Natural killer cell (primary cell): ENCODE measurements around the gene KLHDC10. TPM values are rescaled to one million over a fixed set of nuclear protein-coding genes. Genes with fewer than 3 reads are reported as not detected.

Experiments
- ATAC-seq, 3 donors: fragments of 150-1000 bp in 2 of 3; fragments of 200-7000 bp in 1 of 3; cut with Tn5 transposase; 1 replicate in 1 of 3; 2 replicates in 2 of 3; pipeline ENCODE4 v1.10.0; 2021; ENCODE audit warnings: mild to moderate bottlenecking in 2 of 3, moderate library complexity in 2 of 3
- DNase-seq, 2 donors: peaks; one replicate each; pipeline versions ENCODE4 v3.0.0 to v3.0.0-alpha.2; 2013 to 2021; ENCODE audit warnings: mixed read lengths in 1 of 2
- H3K27ac ChIP-seq: one replicate; pipeline ENCODE4 v1.5.1; 2013; ENCODE audit warnings: mild to moderate bottlenecking, low read length
- H3K27me3 ChIP-seq: one replicate; pipeline ENCODE4 v1.6.1; 2013; ENCODE audit warnings: low read length; ENCODE audit not compliant: control insufficient read depth, insufficient read depth
- H3K36me3 ChIP-seq: one replicate; pipeline ENCODE4 v1.6.1; 2013; ENCODE audit warnings: low read length; ENCODE audit not compliant: control insufficient read depth, insufficient read depth
- H3K4me1 ChIP-seq: one replicate; pipeline ENCODE4 v1.6.1; 2013; ENCODE audit warnings: low read length; ENCODE audit not compliant: control insufficient read depth, insufficient read depth
- H3K4me3 ChIP-seq: one replicate; pipeline ENCODE4 v1.5.1; 2013; ENCODE audit warnings: low read length
- H3K9me3 ChIP-seq: one replicate; pipeline ENCODE4 v1.6.1; 2013; ENCODE audit warnings: low read length; ENCODE audit not compliant: control insufficient read depth, insufficient read depth
- H3K27ac Mint-ChIP-seq, 2 donors: one replicate each; pipeline ENCODE4 v1.8.0; 2022; ENCODE audit warnings: mild to moderate bottlenecking in 2 of 2, mixed read lengths in 2 of 2, moderate library complexity in 1 of 2
- H3K27me3 Mint-ChIP-seq, 2 donors: one replicate each; pipeline ENCODE4 v1.8.0; 2022; ENCODE audit warnings: low read depth in 2 of 2, mixed read lengths in 2 of 2
- H3K36me3 Mint-ChIP-seq: one replicate; pipeline ENCODE4 v1.8.0; 2022; ENCODE audit warnings: mixed read lengths
- H3K4me1 Mint-ChIP-seq, 2 donors: one replicate each; pipeline ENCODE4 v1.8.0; 2022; ENCODE audit warnings: mixed read lengths in 2 of 2
- H3K4me3 Mint-ChIP-seq: one replicate; pipeline ENCODE4 v1.8.0; 2022; ENCODE audit warnings: mild to moderate bottlenecking, moderate library complexity, mixed read lengths
- H3K9me3 Mint-ChIP-seq, 2 donors: one replicate each; pipeline ENCODE4 v1.8.0; 2022; ENCODE audit warnings: mixed read lengths in 2 of 2
- WGBS: methylation state at CpG from one replicate; pipeline ENCODE4 v1.1.7; 2013; ENCODE audit warnings: missing lambda C conversion rate; ENCODE audit not compliant: insufficient coverage; 5-methylcytosine and 5-hydroxymethylcytosine counted together
- intact Hi-C: fragments of 100-400 bp; cut with micrococcal nuclease; formaldehyde crosslinking; loops from one replicate; pipeline ENCODE4 v1.14.2; 2022
- total RNA-seq, 4 donors: library from RNA; stranded (reverse); fragments of 120-200 nt in 1 of 4; gene quantifications; one replicate each; pipeline versions ENCODE4 v1.2.3 to v1.2.4, GENCODE V29; 2013 to 2022
- TF ChIP-seq, protein P1 (sequence below): fragments of 200-600 bp; IDR thresholded peaks from one replicate; pipeline ENCODE4 v1.8.0; 2022; ENCODE audit warnings: antibody characterized with exemption

KLHDC10 gene
- total RNA-seq, 3 donors from 2014 or later (not counting 1 experiment from before 2014, with no cell fraction given): 13.6 to 23.2 (median 21.9) TPM

- Mint-ChIP-seq H3K27ac (no peak overlapping the region), H3K9me3 (no peaks in the 10 kb centered on the region), H3K4me1 (no peaks in the 10 kb centered on the region), H3K27me3 (no peaks in the 10 kb centered on the region), H3K4me3 (no peak overlapping the region), H3K36me3 (peaks cover 13% of the 10 kb centered on the region)
- no peaks in the 10 kb centered on the region for H3K27me3 ChIP-seq
- no peaks in the 10 kb centered on the region for H3K4me1 ChIP-seq
- no peak for ATAC-seq
- H3K36me3 ChIP-seq: peaks cover 55% of the 10 kb centered on the region
- no peak for DNase-seq
- 100% methylated on average over 3 of the region's 4 CpGs for WGBS
- no peak overlapping the region for H3K4me3 ChIP-seq
- no peaks in the 10 kb centered on the region for H3K9me3 ChIP-seq
- no peak overlapping the region for H3K27ac ChIP-seq
- TF ChIP-seq, protein P1, sequence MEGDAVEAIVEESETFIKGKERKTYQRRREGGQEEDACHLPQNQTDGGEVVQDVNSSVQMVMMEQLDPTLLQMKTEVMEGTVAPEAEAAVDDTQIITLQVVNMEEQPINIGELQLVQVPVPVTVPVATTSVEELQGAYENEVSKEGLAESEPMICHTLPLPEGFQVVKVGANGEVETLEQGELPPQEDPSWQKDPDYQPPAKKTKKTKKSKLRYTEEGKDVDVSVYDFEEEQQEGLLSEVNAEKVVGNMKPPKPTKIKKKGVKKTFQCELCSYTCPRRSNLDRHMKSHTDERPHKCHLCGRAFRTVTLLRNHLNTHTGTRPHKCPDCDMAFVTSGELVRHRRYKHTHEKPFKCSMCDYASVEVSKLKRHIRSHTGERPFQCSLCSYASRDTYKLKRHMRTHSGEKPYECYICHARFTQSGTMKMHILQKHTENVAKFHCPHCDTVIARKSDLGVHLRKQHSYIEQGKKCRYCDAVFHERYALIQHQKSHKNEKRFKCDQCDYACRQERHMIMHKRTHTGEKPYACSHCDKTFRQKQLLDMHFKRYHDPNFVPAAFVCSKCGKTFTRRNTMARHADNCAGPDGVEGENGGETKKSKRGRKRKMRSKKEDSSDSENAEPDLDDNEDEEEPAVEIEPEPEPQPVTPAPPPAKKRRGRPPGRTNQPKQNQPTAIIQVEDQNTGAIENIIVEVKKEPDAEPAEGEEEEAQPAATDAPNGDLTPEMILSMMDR: no peak
- intact Hi-C loops: no loop called here
Measured at GRCh38 chr7:130178251-130178650, 107.9 kb downstream of the KLHDC10 start.

DNA sequence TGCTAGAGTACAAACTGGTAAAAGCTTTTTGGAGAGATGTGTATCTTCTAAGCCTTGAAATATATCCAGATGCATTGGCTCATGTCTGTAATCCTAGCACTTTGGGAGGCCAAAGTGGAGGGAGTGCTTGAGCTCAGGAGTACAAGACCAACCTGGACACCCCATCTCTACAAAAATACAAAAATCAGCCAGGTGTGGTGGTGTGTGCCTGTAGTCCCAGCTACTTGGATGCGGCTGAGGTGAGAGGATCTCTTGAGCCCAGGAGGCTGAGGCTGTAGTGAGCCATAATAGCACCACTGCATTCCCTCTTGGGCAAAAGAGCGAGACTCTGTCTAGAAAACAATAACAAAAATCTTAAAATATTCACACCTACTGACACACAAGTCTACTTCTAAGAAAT lies 109.3 kb downstream of the KLHDC10 start:
- ATAC-seq: no peak
- Histone ChIP-seq H3K4me3 (no peak overlapping the region), H3K4me1 (no peaks in the 10 kb centered on the region), H3K27me3 (no peaks in the 10 kb centered on the region), H3K9me3 (no peaks in the 10 kb centered on the region), H3K36me3 (peaks cover 54% of the 10 kb centered on the region), H3K27ac (no peak overlapping the region)
- no peak overlapping the region for H3K27ac Mint-ChIP-seq
- peaks cover 11% of the 10 kb centered on the region for H3K36me3 Mint-ChIP-seq
- DNase-seq: no peak
- intact Hi-C loops: no loop called here
- WGBS: 100% methylated on average over 1 of the region's 2 CpGs
- no peaks in the 10 kb centered on the region for H3K27me3 Mint-ChIP-seq
- no peak overlapping the region for H3K4me3 Mint-ChIP-seq
- no peaks in the 10 kb centered on the region for H3K9me3 Mint-ChIP-seq
- TF ChIP-seq, protein P1: no peak
- no peaks in the 10 kb centered on the region for H3K4me1 Mint-ChIP-seq

GRCh38 chr7:130180571-130181262 lies 110.4 kb downstream of the KLHDC10 start:
- DNase-seq: no peak
- intact Hi-C loops: no loop called here
- no peaks in the 10 kb centered on the region for H3K9me3 Mint-ChIP-seq
- no peaks in the 10 kb centered on the region for H3K4me1 Mint-ChIP-seq
- TF ChIP-seq, protein P1: no peak
- no peak overlapping the region for H3K4me3 ChIP-seq
- no peak overlapping the region for H3K27ac Mint-ChIP-seq
- H3K27me3 ChIP-seq: no peaks in the 10 kb centered on the region
- peaks cover 54% of the 10 kb centered on the region for H3K36me3 ChIP-seq
- peaks cover 11% of the 10 kb centered on the region for H3K36me3 Mint-ChIP-seq
- 85% methylated on average over 8 of the region's 9 CpGs for WGBS
- H3K4me1 ChIP-seq: no peaks in the 10 kb centered on the region
- H3K27ac ChIP-seq: no peak overlapping the region
- no peaks in the 10 kb centered on the region for H3K27me3 Mint-ChIP-seq
- H3K9me3 ChIP-seq: no peaks in the 10 kb centered on the region
- no peak overlapping the region for H3K4me3 Mint-ChIP-seq
- no peak for ATAC-seq

DNA sequence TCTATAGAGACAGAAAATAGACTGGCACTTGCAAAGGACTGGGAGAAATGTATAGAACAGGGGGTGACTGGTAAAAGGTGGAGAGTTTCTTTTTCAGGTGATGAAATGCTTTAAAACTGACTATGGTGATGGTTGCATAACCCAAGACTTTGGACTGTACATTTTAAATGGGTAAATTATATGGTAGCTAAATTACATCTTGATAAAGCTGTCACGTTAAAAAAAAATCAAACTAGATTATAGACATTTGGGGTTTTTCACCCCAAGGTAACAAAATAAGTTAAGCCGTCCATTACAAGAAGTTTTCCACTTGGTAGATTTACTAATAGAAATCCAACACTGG lies 110.9 kb downstream of the KLHDC10 start:
- Mint-ChIP-seq H3K4me3 (no peak overlapping the region), H3K4me1 (no peaks in the 10 kb centered on the region), H3K27me3 (no peaks in the 10 kb centered on the region), H3K36me3 (peaks cover 11% of the 10 kb centered on the region), H3K27ac (no peak overlapping the region), H3K9me3 (no peaks in the 10 kb centered on the region)
- H3K9me3 ChIP-seq: no peaks in the 10 kb centered on the region
- no peaks in the 10 kb centered on the region for H3K4me1 ChIP-seq
- peaks cover 55% of the 10 kb centered on the region for H3K36me3 ChIP-seq
- ATAC-seq: no peak
- TF ChIP-seq, protein P1: no peak
- no peak overlapping the region for H3K4me3 ChIP-seq
- intact Hi-C loops: no loop called here
- whole genome bisulfite sequencing: 100% methylated on average over 1 of the region's 2 CpGs
- DNase-seq: no peak
- no peaks in the 10 kb centered on the region for H3K27me3 ChIP-seq
- no peak overlapping the region for H3K27ac ChIP-seq
